HG02852 (cell line): Measurements from ENCODE around the gene C2CD2.
"Not testable (repeated sequence)": the region's sequence is repeated elsewhere in the genome, so short reads cannot be mapped to it uniquely, and the experiment has no call there.

Experiments used
- ATAC-seq: cut with Tn5 transposase; IDR thresholded peaks from one replicate; pipeline ENCODE4 v1.9.1; 2021; ENCODE audit warnings: mild to moderate bottlenecking, moderate library complexity; ENCODE audit not compliant: unreplicated experiment

Gene C2CD2

GRCh38 chr21:41958886-41959563 lies 5.2 kb upstream of the C2CD2 start:
- ATAC-seq, result no peak

- ATAC-seq, result no peak
These were observed 4.4 kb upstream of the C2CD2 start for GRCh38 chr21:41957991-41958766.

GRCh38 chr21:41956926-41957729 lies 3.3 kb upstream of the C2CD2 start:
- ATAC-seq, result no peak

DNA sequence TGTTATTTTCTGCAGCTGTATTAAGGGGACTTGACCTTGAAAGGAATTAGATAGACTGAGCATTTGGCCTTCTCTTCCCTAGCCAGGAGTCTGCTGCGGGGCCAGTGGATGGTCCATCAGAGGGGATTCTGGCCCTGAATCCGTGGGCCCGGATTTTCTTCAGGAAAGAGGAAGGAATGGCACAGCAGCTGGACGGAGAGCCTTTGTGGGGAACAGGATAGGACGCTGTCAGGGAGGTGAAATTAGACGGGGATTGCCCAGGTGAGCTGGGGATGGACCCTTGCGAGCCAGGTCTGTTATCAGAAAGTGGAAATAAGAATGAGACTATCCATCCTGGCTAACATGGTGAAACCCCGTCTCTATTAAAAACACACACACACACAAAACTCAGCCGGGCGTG lies 1.7 kb upstream of the C2CD2 start:
- no peak for ATAC-seq

DNA sequence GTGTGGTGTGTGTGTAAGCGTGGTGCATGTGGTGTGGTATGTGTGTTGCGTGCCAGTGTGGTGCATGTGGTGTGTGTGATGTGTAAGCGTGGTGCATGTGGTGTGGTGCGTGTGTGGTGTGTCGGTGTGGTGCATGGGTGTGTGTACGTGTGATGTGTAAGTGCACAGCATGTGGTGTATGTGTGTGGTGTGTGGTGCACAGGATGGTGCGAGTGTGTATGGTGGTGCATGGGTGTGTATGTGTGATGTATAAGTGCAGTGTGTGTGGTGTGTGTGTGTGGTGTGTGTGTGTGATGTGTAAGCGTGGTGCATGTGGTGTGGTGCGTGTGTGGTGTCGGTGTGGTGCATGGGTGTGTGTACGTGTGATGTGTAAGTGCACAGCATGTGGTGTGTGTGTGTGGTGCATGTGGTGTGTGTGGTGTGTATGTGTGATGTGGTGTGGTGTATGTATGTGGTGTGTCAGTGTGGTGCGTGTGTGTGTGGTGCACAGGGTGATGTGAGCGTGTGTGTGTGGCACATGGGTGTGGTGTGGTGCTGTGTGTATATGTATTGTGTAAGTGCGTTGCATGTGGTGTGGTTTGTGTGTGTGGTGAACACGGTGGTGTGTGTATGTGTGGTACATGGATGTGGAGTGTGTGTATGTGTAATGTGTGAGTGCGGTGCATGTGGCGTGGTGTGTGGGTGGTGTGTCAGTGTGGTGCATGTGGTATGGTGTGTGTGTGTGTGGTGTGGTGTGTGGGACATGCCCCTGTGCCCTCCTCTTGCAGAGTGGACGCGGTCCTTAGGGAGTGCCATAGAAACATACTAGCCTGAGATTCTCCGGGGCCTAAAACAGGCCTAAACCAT lies 1.1 kb upstream of the C2CD2 start:
- no peak for ATAC-seq

DNA sequence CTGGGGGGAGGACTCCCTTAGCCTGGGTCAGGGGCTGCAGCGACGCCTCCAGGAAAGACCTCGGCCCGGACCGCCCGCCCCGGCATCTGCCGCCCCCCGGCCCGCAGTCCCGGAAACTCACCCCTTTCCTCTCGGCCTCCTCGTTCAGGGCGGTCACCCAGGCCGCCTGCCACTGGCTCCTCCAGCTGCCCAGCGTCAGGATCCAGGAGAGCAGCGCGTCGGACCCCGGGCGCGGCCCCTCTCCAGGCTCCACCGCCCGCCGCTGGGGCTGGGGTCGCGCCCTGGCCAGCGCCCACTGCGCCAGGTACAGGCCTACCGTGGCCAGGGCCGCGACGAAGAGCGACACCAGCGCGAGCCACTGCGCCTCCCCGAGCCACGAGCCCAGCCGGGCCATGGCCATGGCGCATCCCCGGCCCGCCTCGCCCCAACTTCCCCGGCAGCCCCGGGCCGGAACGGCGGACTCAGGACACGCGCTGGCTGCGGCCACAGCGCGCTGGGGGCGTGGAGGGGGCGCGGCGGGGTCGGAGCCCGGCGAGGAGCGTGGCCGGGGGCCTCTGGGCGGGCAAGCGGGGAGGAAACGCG lies 478 bp downstream of the C2CD2 start:
- ATAC-seq, result peak; percentile 36

DNA sequence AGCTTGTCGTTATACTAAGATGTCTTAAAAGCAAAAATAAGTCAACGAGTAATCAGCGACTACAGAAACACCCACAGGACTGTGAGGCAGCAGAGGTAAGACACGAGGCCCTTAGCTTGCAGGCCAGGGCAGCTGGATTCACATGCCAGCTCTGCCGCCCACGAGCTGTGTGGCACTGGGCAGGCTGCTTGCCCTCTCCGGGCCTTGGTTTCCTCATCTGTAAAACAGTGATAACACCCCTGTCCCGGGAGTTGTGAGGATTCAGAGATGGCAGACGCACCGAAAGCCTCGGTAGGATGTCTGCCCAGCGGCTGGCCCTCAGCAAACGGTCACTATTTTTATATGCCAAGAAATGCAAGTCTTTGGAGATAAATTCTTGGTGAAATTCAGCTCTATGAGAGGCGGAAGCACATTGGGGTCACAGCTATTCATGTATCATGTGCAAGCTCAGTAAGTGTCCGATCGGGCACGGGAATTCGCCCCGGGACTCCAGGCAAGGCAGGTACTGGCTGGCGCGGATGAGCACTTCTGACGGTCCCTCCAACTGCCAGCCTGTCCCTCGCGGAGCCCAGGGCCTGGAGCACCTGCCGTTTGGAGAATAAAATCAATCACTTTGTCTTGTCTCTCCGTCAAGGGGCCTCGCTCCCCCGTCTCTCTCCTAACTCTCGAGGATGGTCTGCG lies 1.1 kb downstream of the C2CD2 start:
- no peak for ATAC-seq

GRCh38 chr21:41951876-41952567 lies 1.8 kb downstream of the C2CD2 start:
- no peak for ATAC-seq

GRCh38 chr21:41950941-41951351 lies 2.9 kb downstream of the C2CD2 start:
- ATAC-seq, result no peak

DNA sequence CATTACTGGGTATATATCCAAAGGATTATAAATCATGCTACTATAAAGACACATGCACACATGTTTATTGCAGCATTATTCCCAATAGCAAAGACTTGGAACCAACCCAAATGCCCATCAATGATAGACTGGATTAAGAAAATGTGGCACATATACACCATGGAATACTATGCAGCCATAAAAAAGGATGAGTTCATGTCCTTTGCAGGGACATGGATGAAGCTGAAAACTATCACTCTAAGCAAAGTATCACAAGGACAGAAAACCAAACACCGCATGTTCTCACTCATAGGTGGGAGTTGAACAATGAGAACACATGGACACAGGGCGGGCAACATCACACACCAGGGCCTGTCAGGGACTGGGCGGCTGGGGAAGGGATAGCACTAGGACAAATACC lies 4.2 kb downstream of the C2CD2 start:
- not testable (repeated sequence) for ATAC-seq

DNA sequence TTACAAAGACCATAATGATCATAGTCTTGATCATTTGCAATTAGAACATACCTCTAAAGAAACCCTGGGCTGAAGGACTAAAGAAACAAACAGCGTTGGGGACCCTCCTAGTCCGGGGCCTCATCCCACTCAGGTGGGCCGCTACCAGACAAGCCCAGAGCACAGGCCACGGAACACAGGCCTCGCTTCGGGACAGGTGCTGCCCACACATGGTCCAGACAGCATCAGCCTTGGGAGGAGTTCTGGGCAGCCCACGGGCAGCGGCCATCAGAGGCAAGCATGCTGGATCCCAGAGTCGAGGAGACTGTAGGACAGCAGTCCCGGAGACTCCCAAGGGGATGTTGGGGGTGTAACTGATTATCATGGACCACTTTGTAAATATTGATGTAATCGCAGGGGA lies 4.9 kb downstream of the C2CD2 start:
- ATAC-seq, result no peak

- ATAC-seq, result no peak
These were observed 5.5 kb downstream of the C2CD2 start for GRCh38 chr21:41948078-41948895.

DNA sequence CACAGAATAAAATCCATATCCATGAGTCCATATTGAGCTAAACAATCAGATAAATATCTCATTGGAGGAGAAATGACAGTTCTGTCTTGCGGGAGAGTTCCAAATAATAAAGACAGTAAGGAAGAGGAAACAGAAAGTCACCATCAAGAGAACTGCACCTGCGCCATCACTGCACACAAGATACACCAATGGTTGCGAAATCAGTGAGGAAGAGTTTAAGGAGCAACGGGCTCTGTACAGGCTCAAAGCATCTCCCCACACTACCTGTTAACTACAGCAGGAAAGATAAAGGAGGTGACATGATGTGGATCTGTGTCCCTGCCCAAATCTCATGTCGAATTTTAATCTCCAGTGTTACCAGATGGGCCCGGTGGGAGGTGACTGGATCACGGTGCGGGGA lies 7.8 kb downstream of the C2CD2 start:
- ATAC-seq, result no peak

- no peak for ATAC-seq
These were observed 10.0 kb downstream of the C2CD2 start for GRCh38 chr21:41943851-41944250.

DNA sequence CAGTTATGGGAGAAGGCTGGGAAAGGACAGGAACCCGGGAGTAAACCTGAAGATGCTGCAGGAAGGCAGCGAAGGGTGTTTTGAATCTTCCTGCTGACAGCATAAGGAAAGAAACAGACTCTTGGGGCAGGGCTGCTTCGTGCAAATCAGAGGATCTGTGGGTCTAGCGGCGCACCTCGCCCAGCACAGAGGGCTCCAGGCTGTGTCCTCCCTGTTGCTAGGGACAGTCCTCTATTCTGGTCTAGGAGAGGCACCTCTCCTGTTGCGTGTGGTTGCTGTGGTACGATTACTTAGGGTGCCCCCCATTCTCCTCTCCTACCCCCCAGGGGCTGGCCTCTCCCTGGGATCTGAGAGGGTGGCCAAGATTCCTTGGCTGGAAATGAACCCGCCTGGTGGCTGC lies 11.4 kb downstream of the C2CD2 start:
- no peak for ATAC-seq

DNA sequence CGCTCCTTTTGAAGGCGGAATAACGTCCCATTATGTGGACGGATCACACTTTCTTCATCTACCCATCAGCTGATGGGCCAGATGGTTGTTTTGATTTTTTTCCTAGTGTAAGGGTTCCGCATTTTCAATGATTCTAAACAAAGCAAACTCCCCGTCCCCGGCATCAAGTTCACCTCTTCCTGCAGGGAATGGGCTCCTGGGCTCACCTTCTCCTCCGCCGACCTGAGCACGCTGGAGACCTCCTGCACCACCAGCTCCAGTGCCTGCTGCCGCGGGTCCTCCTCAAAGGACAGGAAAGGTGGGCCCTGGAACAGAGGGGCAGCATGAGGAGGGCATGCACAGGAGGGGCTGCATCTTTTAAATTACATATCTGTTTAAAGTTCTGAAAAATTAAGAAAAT lies 11.9 kb downstream of the C2CD2 start:
- no peak for ATAC-seq

GRCh38 chr21:41940431-41940830 lies 13.4 kb downstream of the C2CD2 start:
- no peak for ATAC-seq

- ATAC-seq, result no peak
These were observed 14.4 kb downstream of the C2CD2 start for GRCh38 chr21:41939391-41939790.
